GM18861 (cell line): ENCODE data around the gene AEBP2.
A peak's percentile ranks its signal among the peaks of the same experiment; 100 is the strongest.
"Not testable (repeated sequence)": the region's sequence is repeated elsewhere in the genome, so short reads cannot be mapped to it uniquely, and the experiment has no call there.

ENCODE experiments used
- ATAC-seq: cut with Tn5 transposase; IDR thresholded peaks from one replicate; pipeline ENCODE4 v1.9.1; 2021; ENCODE audit not compliant: unreplicated experiment

AEBP2 gene

GRCh38 chr12:19439059-19440018 lies at the start of gene AEBP2:
Gene AEBP2, plus strand, starts transcription at chr12:19439492. Its CDS starts 208 bp downstream, at chr12:19439700.
- peak; percentile 79 for ATAC-seq

- ATAC-seq: no peak
Measured at GRCh38 chr12:19390051-19390598, 49.2 kb upstream of the AEBP2 start.

- not testable (repeated sequence) for ATAC-seq
Measured at GRCh38 chr12:19392644-19393043, 46.6 kb upstream of the AEBP2 start.

- ATAC-seq: no peak
Measured at GRCh38 chr12:19394385-19394784, 44.9 kb upstream of the AEBP2 start.

- ATAC-seq: no peak
Measured at GRCh38 chr12:19397534-19397933, 41.8 kb upstream of the AEBP2 start.

- ATAC-seq: no peak
Measured at GRCh38 chr12:19398376-19399363, 40.6 kb upstream of the AEBP2 start.

GRCh38 chr12:19400649-19401285 lies 38.5 kb upstream of the AEBP2 start:
- not testable (repeated sequence) for ATAC-seq

GRCh38 chr12:19402211-19402610 lies 37.1 kb upstream of the AEBP2 start:
- ATAC-seq: no peak

GRCh38 chr12:19402743-19403431 lies 36.4 kb upstream of the AEBP2 start:
- ATAC-seq: no peak

GRCh38 chr12:19404242-19404880 lies 34.9 kb upstream of the AEBP2 start:
- ATAC-seq: no peak

- no peak for ATAC-seq
Measured at GRCh38 chr12:19409376-19409775, 29.9 kb upstream of the AEBP2 start.

GRCh38 chr12:19410211-19410610 lies 29.1 kb upstream of the AEBP2 start:
- no peak for ATAC-seq

- no peak for ATAC-seq
Measured at GRCh38 chr12:19410629-19411185, 28.6 kb upstream of the AEBP2 start.

GRCh38 chr12:19411234-19412204 lies 27.8 kb upstream of the AEBP2 start:
- no peak for ATAC-seq

GRCh38 chr12:19412844-19413243 lies 26.4 kb upstream of the AEBP2 start:
- no peak for ATAC-seq

GRCh38 chr12:19413582-19413981 lies 25.7 kb upstream of the AEBP2 start:
- ATAC-seq: not testable (repeated sequence)

- ATAC-seq: no peak
Measured at GRCh38 chr12:19415563-19415962, 23.7 kb upstream of the AEBP2 start.

GRCh38 chr12:19419086-19419485 lies 20.2 kb upstream of the AEBP2 start:
- ATAC-seq: no peak
